Measurements from ENCODE around the gene EPN1.
A peak's percentile ranks its signal among the peaks of the same experiment; 100 is the strongest.

EPN1 gene

DNA sequence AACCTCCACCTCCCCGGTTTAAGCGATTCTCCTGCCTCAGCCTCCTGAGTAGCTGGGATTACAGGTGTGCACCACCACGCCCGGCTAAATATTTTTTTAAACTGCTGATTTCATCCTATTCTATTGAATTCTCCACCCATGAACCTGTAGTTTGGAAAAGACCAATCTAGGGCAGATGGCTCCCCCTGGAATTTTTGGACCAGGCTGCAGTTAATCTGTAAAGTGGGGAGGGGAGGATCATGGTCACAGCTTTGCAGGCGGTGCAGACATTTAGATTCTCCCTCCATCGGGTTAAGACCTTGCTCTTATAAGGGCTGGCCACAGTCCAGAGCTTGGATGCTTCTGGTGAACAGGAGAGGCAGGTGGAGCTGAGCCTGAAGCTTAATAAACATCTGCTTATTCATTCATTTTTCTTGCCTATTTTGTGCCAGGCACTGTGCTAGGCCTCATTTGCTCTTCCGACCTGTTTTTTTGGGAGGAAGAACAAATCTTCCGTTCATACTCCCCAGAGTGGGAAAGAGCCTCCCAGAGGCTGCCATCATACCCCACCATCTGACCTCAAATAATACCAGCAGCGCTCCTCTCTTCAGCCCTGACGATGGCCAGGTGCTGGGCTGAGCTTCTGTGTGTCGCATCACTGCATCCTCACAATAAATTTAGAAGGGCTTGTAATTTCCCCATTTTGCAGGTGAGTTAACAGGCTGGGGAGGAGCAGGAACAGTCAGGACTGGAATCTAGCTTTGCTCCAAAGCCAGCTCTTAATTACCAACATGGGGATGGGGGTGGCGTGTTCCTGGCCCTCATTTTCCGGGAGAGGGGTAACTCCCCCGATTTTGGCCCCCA is 27.9 kb upstream of the EPN1 start:
- no peak for DNase-seq (ENCODE audit: low spot score)

DNA sequence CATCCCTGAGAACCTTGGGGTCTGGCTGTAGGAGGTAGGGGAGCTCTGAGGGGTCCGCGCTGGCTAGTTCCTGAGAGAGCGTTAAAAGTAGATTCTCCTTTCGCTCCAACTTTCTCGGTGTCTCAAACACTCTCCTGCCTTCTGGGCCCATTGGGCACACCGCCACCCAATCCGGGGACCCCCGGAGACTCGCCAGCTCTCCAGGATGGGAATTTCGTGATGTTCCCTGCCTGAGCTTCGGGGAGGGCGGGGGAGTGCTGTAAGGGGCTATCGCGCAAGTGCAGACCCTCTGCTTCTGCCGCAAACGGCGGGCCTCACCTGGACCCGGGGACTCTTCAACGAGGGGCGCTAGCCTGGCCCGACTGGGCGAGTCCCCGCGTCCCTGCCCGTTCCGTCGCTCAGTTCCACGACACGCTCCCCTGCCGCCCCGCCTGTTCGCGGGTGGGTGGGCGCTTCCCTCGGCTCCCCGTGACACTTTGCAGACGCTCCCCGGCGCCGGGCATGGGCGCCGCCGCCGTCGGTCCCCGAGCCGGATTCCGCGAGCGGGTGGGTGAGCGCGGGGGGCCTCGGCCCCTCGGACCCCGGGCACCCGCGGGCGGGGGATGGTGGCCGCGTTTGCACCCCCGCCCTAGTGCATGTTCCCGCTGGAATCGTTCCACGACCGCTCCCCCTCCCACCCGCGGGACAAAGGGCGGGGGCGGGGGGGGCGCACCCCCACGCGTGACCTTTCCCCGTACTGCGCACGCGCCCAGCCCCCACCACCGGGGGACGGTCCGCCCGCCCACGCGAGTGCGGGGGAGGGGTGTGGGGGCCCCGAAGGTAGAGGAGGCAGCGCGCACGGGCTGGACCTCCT is 27.1 kb upstream of the EPN1 start, which contains the start of gene CCDC106:
Gene CCDC106 (plus strand): TSS at position 481 of the 853 bp plus-strand sequence. CDS start 835 bp downstream, outside the sequence.
- no peak for DNase-seq (ENCODE audit: low spot score)

DNA sequence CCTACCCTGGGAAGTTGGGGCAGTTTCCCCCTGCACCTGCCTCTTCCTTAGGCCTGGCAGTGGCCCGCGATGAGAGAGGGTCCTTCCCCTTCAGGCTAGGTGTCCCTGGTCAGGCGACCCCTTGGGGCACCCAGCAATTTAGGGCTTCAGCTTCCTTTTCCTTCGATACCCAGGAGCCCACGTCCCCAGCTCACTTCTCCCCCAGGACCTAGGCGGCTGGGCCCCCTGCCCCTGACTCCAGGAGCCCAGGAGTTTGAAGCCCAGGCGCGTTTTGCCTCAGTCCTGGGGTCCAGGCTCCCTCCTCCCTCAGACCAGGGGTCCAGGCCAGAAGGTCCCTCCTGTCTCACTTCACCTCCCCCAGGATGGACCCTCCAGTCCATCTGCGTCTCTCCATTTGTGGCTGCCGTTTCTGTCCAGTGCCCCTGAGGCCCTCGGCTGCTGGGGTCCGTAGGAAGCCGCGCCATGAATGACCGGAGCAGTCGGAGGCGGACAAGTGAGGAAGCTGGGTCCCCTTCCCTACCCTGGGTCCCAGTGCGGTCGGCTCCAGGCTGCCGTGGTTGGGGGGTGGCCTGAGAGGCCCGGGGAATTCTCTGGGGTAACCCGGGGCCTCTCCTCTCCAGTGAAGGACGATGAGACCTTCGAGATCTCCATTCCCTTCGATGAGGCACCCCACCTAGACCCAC is 26.3 kb upstream of the EPN1 start:
- DNase-seq (ENCODE audit: low spot score) = no peak

DNA sequence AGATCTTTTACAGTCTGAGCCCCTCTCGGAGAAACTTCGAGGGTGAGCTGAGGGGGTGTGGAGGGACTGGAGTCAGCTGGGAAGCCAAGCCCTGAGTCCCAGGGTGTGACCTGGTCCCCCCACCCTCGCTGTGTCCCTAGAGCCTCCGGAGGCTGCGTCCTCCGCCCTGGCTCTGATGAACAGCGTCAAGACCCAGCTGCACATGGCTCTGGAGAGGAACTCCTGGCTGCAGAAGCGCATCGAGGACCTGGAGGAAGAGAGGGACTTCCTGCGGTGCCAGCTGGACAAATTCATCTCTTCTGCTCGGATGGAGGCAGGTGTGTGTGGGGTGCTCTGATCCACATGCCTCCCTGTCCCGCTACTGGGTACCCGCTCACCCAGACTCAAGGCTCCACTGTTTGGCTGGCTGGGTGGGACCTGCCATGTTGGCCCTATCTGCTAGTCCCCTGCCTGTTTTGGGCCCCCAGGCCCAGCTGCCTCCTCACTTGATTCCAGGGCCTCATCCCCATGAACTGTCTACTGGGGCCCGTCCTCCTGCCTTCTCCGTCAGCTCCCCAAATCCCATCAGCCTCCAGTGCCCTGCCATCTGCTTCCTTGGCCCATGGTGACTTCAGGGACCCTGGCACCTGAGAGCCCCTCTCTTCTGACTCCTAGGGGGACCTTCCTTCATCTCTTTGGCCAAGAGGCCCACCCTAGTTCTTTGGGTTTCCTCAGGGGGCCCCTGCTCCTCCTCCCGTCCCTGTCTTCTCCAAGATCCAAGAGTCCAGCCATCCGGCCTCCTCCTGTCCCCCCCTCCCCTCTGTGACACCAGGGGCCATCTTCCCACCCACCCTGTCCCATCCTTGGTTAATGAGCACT is 25.5 kb upstream of the EPN1 start:
- DNase-seq (ENCODE audit: low spot score) = no peak

DNA sequence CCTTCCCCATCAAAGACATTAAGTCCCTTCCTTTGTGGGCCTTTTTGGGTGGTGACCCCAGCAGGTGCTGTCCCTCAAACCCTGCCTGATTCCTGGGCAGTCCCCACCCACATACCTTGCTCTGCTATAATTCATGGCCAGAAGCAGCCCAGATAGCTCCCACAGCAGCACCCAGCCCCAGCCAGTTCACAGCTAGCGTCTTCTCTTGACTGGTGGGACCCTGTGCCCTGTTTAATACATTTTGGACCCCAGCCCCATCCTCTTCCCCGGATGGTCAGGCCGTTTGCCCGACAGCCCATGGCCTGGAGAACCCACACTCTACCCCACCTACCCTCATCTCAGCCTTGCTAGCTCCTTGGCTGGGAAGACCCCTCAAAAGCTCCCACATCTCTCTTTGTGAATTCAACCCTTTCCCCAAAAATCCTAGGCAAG is 24.9 kb upstream of the EPN1 start:
- DNase-seq (ENCODE audit: low spot score) = no peak

DNA sequence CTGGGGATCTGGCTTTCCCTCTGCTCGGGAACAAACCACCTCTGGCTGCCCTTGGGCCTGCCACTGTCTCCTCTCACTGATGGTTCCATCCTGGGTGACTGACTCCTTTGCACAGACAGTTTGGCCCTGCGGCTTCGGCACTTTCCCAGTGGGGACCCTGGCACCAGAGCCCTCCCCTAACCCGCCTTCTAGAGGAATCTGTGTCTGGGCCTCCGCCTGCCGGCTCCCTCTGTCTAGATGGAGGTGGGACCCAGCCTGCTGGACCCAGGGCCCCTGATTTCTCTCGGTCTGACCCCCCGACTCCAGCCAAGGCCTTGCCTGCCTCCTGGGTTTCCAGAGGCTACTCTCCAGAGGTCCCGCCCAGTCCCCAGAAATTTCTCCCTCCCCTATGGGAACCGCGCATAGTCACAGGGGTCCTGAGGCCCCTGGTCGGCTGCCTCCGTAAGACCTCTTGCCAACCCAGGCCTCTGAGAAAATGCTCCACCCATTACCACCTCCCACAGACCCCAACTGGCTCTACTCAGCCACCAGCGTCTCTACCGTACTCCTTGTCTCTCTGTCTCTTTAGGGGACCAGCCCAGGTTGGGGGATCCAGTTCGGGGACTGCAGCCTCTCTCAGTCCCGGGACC is 24.3 kb upstream of the EPN1 start:
- DNase-seq (ENCODE audit: low spot score) = no peak

DNA sequence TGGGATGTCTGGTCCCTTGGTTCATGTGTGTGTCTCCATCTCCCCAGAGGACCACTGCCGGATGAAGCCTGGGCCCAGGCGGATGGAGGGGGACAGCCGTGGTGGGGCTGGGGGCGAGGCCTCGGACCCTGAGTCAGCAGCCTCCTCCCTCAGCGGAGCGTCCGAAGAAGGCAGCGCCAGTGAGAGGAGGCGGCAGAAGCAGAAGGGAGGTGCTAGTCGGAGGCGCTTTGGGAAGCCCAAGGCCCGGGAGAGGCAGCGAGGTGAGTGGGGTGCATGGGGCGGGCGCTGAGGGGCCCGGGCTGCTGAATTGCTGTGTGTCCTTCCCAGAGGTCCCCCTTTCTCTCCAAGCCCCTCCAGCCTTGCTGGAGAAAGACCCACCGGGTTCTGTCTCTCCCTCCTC is 23.8 kb upstream of the EPN1 start:
- DNase-seq (ENCODE audit: low spot score) = no peak

DNA sequence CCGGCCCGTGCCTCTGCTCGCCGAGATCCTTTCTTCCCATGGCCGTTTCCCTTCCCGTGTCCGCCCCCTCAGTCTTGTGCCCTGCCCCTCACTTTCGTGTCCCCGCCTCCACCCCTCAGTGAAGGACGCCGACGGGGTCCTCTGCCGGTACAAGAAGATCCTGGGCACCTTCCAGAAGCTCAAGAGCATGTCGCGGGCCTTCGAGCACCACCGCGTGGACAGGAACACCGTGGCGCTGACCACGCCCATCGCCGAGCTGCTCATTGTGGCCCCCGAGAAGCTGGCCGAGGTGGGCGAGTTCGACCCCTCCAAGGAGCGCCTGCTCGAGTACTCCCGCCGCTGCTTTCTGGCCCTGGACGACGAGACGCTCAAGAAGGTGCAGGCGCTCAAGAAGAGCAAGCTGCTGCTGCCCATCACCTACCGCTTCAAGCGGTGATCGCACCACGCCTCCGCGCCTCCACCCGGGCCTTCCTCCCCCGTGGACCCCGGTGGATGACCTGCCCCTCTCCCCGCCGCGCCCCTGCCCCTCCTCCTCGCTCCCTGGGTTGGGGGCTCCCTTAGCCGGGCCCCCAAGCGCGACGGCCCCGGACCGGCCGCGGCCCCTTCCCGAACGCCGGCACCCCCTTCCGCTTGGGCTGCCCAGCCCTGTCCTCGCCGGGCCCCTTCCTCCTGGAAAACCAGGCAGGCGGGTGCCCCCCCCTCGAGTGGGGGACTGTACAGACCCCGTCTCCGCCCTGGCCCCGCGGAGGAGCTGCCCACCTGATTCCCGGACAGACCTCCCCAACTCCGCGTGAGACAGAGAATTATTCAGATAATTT is 22.5 kb upstream of the EPN1 start:
- no peak for DNase-seq (ENCODE audit: low spot score)

DNA sequence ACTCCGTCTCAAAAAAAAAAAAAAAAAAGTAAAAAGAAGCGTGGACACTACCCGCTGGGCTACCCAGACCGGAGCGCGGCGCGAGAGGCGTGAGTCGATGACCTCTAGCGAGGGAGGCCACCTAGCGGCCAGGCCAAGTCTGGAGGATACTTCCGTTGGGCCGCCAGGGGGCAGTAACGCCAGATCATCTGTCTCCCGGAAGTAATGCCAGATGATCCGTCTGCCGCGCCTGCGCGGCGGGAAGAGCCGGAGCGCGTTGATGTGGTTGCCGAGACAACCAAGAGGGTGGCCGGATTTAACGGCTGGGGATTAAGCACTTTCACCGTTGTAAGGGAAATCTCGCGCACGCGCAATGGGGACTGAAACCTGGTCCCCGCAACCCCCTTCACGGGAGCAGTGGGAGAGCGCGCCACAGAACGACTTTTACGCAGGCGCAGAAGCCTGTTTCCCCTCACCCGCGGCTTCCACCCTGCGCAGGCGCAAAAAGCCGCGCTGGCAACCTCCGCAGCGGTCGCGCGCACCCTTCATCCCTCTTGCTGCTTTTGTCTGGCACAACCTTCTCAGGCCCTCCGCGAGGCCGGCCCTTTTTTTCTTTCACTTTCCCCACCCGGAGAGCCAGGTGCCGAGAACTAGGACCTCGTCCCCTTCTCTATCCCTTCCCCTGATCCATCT is 21.2 kb upstream of the EPN1 start:
- peak; percentile 99 for DNase-seq (ENCODE audit: low spot score)

DNA sequence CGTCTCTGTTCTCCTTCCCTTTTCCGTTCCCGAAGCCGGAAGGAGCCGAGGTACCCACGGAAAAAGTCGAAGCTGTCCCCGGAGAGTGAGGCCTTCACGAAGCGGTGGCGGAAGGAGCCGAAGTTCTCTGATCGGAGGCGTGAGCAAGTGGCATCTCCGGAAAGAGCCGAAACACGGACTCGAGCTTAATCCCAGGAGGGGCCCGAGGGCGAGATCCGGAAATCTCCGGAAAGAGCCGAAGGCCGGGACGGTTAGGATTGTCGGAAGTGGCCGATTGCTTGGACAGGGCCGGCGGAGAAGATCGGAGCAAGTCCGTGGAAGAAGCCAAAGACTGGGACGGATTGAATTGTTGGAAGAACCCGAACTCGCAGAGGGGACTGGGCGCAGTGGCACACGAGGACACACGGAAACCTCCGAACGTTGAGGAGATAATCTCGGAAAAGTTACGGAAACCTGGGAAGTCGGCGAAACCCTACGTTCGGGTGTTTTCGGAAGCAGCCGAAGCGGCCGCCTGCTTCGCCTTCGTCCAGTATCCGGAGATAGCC is 20.6 kb upstream of the EPN1 start:
- DNase-seq (ENCODE audit: low spot score) = peak; percentile 100

DNA sequence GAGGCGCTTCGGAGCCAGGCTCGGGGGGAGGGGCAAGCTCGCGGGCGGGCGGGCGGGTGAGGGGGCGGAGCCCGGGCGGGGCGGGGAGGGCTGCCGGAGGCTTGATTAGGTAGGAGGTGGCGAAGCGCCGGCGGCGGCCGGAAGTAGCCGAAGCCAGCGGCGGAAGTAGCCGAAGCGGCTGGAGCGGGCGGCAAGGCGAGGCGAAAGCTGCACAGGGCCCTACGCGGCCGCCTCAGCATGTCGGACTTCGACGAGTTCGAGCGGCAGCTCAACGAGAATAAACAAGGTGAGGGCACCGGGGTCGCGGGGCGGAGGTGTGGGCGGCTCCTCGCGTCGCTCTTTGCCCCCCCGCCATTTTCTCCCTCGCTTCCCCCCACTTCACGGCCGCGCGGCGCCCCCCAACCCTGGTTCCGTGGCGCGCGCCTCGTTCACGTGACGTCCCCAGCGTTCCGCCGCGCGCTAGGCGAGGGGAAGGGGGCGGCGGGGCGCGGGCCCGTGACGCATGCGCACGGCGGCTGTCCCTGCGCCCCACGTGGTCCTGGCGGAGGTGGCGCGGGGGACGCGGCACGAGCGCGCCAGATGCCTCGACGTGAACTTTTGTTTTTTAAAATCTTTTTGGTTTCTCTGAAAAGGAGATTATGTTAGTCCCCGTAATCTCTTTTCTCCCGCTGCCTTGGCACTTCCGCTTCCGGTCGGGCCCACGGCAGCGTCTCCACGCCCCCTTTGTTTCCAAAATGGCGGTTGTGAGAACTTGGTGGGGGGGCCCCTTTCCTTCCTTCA is 20.0 kb upstream of the EPN1 start, which contains the start of gene U2AF2:
Gene U2AF2 (plus strand): TSS at position 168 of the 780 bp plus-strand sequence. CDS start 70 bp downstream, at position 238.
- DNase-seq (ENCODE audit: low spot score) = peak; percentile 59

DNA sequence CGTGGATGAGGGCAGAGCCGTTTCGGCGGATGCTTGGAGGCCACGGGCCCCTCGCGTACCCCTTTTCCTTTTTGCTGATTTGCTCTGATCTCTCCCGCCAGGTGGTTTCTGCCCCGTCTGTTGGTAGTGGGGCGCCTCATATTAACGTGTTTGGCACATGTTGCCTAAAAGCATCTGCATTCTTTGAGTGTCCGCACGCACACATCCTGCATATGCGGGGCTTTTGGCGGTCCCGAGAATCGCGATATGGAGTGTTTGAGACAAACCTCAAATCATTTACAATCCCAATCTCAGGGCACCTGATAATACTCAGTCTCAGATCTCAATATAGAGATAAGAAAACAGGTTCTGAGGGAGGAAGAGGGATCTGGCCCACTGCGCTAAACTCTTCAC is 19.4 kb upstream of the EPN1 start:
- DNase-seq (ENCODE audit: low spot score) = no peak

DNA sequence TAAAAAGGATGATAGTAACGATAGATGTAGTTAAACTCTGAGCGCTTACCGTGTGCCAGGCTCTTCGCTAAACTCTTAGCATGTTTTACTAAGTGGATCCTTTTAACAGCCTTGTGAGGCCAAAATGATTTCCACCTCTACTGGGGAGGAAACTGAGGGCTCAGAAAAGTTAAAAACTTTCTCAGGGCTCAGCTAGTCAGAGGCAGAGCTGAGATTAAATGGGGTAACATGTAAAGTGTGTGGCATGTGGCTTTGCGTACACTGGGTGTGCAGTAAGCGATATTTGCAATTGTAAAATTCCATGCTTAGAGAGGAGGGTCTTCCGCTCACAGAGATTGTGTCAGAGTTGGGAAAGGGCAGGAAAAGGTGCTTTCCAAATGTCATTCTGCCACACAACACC is 18.5 kb upstream of the EPN1 start:
- DNase-seq (ENCODE audit: low spot score) = no peak

DNA sequence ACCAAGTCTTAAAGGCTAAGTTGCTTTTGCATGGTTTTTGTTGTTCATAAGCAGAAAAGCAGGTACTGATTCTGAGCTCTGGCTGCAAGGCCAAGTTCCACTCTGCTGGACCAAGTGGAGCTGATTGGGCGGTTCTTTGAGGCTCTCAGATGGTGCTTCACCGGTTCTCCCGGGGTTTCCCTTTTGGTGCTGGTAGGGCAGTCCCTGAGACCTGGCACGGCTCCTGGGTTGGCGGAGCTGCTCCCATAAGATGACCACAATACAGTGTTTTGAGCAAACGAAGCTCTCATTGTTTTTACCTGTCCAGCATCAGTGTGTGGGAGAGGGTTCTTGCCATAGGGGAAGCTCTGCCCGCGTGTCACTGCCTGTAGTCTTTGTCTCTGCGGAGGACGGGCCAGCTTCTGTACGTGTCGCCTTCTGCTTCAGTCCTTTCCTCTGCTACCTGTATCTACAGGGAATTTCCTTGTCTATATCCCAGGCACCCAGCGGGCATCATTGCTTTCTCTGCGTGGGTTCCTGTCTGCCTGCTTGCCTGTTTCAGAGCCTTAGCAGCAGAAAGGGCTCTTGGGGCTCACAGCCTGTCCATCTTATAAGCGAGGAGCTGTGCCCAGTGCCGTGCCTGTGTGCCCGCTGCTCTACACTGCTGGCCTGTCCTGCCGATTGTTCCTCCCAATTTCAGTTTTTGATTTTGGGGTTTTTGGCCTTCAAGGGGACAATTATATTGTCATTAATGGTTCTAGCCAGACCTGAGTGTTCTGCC is 17.9 kb upstream of the EPN1 start:
- DNase-seq (ENCODE audit: low spot score) = no peak

DNA sequence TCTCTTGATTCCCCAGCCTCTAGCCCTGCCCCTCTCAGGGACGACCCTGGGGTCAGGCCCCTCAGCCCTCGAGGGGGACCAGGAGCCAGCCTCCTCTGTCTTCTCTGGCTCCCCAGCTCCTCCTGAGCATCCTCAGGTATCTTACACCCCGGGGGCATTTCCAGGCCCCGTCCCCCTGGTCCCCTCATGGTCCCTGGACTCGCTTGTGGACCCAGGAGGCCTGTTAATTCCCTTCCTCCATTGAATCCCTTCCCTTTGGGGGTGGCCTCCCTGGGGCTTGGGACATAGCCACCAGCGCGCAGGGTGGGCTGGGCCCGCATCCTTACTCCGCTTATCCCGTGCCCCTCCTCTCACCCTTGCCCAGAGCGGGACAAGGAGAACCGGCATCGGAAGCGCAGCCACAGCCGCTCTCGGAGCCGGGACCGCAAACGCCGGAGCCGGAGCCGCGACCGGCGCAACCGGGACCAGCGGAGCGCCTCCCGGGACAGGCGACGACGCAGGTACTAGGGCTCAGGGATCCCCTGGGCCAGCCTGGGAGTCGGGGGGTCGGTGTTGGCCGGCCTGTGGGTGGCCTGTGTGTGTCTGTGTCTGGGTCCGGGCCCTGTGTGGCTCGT is 16.1 kb upstream of the EPN1 start:
- DNase-seq (ENCODE audit: low spot score) = no peak

DNA sequence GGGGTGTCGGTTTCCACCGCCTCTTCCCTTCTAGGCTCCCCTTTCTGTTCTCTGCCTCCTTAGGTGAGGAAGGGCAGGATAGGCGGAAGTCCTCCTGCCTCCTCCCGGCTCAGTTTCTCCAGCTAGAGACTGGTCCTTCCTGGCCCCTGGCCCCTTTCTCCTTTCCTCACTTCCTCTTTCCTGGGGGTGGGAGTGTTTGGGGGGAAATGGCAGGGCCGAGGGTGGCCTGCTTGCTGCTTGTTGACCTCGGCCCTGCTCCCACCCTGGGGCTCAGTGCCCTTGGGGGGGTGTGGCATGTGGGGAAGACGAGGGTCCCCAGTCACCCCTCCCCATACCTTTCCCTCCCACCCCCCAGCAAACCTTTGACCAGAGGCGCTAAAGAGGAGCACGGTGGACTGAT is 15.2 kb upstream of the EPN1 start:
- no peak for DNase-seq (ENCODE audit: low spot score)

DNA sequence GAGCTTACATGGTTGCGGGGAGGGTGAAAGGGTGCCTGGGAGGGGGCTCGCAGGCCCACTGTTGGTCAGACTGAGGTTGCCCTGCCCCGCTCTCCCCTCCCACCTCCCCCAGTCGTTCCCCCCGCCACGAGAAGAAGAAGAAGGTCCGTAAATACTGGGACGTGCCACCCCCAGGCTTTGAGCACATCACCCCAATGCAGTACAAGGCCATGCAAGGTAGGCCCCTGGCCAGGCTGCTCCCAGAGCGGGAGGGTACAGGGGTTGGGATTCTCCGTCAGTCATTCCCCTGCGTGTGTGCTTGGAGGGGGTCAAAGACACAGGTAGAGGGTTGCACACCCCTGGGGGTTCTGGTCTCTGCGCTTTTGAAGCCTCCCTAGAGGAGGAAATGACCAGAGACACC is 14.6 kb upstream of the EPN1 start:
- no peak for DNase-seq (ENCODE audit: low spot score)

Data from pons (tissue), 1 donor.